Stimulated activated CD4-positive, alpha-beta T cell treated with anti-CD3 and anti-CD28 coated beads, Interleukin-4, amount 100 ng/mL, for 1 hour (primary cell): Measurements from ENCODE around the gene RBM46.
"Not testable (repeated sequence)": the region's sequence is repeated elsewhere in the genome, so short reads cannot be mapped to it uniquely, and the experiment has no call there.

Experiments used
- DNase-seq: peaks from one replicate; pipeline ENCODE4 v3.0.0-alpha.2; 2020

The RBM46 gene

DNA sequence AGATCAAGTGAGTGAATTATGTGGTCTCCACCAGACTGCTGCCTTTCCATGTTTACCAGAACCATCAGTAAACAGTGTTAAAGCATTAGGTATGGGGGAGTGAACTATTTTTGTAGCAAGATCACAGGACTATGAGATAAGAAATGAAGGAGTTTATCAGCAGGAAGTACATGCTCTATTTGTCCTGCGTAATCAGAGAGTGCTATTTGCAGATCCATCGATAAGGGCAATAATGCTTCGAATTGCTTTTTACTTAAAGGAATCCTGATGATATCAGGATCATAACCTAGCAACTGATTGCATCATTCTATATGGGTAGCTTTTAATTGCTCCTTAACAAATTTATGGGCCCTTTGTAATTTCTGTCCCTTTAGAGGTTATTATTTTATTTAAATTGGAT is 57.1 kb downstream of the RBM46 start:
- DNase-seq, result no peak

- no peak for DNase-seq
Measured at GRCh38 chr4:154838694-154839093, 57.6 kb downstream of the RBM46 start.

GRCh38 chr4:154854362-154854761 is 73.3 kb downstream of the RBM46 start:
- no peak for DNase-seq

- DNase-seq, result no peak
Measured at GRCh38 chr4:154858166-154858565, 77.1 kb downstream of the RBM46 start.

GRCh38 chr4:154868414-154869194 is 87.5 kb downstream of the RBM46 start:
- no peak for DNase-seq

DNA sequence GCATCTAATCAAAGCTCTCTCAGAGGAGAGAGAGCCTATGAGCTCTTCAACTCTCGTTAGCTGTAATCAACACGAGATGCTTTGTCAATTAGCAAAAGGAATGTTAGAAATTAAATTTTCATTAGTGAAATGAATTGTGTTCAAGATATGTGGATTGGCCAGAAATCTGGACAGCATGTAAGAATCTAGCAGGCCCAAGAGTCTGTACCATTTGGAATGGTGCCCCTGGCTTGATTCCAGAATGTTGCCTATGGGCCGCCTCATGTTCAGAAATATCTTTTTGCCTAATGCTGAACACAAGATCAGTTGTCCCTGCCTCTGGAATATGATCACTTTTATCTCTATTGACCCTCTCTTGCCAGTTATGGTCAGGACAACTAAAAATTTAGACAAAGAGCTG is 88.2 kb downstream of the RBM46 start:
- DNase-seq, result no peak

DNA sequence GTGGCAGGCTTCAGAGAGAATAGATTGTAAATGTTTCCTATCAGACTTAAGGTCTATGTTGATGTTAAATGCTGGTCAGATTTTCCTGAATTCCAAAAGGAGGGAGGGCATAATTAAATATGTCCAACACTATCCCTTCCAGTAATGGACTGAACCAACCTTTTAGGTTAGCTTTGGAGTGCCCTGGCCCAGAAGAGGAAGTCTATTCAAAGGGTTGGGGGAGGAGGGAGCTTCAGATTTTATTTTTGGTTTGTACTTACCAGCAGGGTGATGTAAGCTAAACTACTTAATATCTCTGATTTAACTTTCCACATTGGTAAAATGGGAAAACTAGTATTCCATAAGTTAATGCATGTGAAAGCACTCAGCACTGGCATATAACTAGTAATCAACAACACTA is 91.1 kb downstream of the RBM46 start:
- DNase-seq, result no peak

- DNase-seq, result not testable (repeated sequence)
Measured at GRCh38 chr4:154874049-154874448, 93.0 kb downstream of the RBM46 start.

DNA sequence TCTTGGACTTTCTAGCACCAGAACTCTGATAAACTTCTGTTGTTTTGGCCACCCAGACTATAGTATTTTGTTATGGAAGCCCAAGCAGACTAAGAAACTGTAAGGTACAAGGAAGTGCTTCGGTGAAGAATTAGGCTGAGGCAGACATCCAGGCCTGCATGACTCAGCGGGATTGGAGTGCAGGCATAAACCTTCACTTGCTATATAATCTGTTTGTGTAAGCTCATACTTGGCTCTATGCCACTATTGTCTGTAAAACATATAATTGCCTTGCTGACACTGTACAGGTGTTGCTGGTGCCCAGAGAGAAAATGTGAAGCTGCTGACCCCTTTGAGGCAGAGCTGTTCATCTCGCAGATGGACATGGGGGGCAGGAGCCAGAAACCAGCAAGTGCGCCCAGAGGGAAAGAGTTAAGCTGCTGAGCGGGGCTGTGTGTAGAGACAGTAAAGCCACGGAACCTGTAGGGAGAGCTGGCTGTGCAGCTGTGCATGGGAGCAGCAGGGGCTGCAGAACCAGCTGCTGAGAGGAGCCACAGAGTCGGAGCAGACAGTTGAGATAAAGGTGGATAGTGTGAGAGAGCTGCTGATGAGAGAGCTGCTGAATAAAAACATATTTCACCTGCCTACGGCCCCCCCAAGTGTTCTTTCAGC is 96.2 kb downstream of the RBM46 start:
- no peak for DNase-seq
